Omental fat pad (tissue), 4 donors: Measurements from ENCODE around the gene KCNG2. TPM values are rescaled to one million over a fixed set of nuclear protein-coding genes. Genes with fewer than 3 reads are reported as not detected.

Experiments used
- ATAC-seq: fragments of 150-250 bp; one replicate; pipeline ENCODE4 v1.9.1; 2016; ENCODE audit warnings: mild to moderate bottlenecking, moderate library complexity; ENCODE audit not compliant: low FRiP score
- DNase-seq: peaks from one replicate; pipeline ENCODE4 v3.0.0-alpha.2; 2019; ENCODE audit warnings: low spot score
- CTCF ChIP-seq, 3 donors: fragments of 450-650 bp; IDR thresholded peaks; one replicate each; pipeline ENCODE4 v1.5.1; 2016 to 2017; ENCODE audit warnings: antibody characterized with exemption in 3 of 3, mild to moderate bottlenecking in 3 of 3, moderate library complexity in 2 of 3
- total RNA-seq, 4 donors: library from RNA; depleted of rRNA; stranded (reverse); fragments of >200 nt; gene quantifications; one replicate each; pipeline ENCODE4 v1.1.0, GENCODE V29; 2016

KCNG2 gene
- total RNA-seq, 4 donors from 2014 or later, result 0.75 to 2.4 (median 0.96) TPM; not detected in 1

- ATAC-seq (no peak), DNase-seq (no peak)
- no peak for TF ChIP-seq CTCF (IDR thresholded peaks at IDR 0.05)
Measured at GRCh38 chr18:79801641-79802040, 3.9 kb downstream of the KCNG2 start.

DNA sequence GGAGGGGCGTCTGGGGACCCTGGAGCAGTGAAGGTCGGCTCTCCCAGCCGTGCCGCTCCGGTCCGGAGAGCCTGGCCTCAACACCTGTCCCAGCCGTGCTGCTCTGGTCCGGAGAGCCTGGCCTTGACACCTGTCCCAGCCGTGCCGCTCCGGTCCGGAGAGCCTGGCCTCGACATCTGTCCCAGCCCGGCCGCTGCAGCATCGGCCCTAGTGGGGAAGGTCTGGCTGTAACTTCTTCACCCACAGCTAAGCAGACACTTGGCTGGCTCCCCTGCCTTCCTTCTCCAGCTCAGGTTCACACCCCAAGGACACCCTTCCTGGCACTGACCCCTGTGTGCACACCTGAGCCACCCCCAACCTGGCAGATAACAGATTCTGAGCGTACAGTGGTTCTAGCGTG, 4.6 kb downstream of the KCNG2 start:
- no peak for ATAC-seq
- TF ChIP-seq CTCF (IDR thresholded peaks at IDR 0.05), result no peak
- no peak for DNase-seq

- no peak for TF ChIP-seq CTCF (IDR thresholded peaks at IDR 0.05)
- DNase-seq (no peak), ATAC-seq (no peak)
Measured at GRCh38 chr18:79803611-79804051, 5.9 kb downstream of the KCNG2 start.

- DNase-seq (no peak), ATAC-seq (no peak)
- TF ChIP-seq CTCF (IDR thresholded peaks at IDR 0.05), result no peak
Measured at GRCh38 chr18:79804130-79804787, 6.5 kb downstream of the KCNG2 start.

- no peak for ATAC-seq
- no peak for TF ChIP-seq CTCF (IDR thresholded peaks at IDR 0.05)
- DNase-seq, result no peak
Measured at GRCh38 chr18:79805211-79805887, 7.6 kb downstream of the KCNG2 start.

DNA sequence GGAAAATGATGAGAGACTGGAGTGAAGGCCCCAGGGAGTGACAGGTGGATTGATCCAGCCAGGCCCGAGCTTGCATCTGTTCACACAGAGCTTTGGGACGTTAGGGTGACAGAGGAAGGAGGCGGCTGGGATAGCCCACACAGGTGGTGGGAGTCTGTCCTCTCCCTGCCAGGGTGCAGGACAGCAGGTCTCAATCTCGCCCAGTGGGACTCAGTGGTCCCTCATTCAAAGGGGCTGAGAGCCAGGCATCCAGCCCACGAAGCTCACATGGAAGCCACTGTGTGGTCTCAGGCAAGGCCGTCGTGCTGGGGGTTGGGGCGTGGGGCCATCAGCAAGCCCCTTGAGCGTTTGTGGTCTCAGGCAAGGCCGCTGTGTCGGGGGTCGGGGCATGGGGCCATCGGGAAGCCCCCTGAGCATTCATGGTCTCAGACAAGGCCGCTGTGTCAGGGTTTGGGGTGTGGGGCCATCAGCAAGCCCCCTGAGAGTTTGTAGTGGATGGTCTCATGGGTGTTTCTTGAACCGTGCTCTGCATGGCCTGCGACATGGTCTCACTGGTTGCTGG, 8.3 kb downstream of the KCNG2 start:
- ATAC-seq (no peak), DNase-seq (no peak)
- TF ChIP-seq CTCF (IDR thresholded peaks at IDR 0.05), result no peak
